HT1080 (cell line): ENCODE data around the gene CHAD. TPM values are rescaled to one million over a fixed set of nuclear protein-coding genes. Genes with fewer than 3 reads are reported as not detected.
A peak's percentile ranks its signal among the peaks of the same experiment; 100 is the strongest.

Experiments used
- DNase-seq: peaks from one replicate; pipeline ENCODE4 v3.0.0-alpha.2; 2015; ENCODE audit warnings: low read depth
- total RNA-seq: library from RNA; depleted of rRNA; stranded (reverse); fragments of >200 nt; shearing (Covaris generic); gene quantifications from 2 replicates; pipeline ENCODE4 v1.2.3, GENCODE V29; 2014

The CHAD gene
- total RNA-seq, 1 experiment from 2014 or later, result not detected

DNA sequence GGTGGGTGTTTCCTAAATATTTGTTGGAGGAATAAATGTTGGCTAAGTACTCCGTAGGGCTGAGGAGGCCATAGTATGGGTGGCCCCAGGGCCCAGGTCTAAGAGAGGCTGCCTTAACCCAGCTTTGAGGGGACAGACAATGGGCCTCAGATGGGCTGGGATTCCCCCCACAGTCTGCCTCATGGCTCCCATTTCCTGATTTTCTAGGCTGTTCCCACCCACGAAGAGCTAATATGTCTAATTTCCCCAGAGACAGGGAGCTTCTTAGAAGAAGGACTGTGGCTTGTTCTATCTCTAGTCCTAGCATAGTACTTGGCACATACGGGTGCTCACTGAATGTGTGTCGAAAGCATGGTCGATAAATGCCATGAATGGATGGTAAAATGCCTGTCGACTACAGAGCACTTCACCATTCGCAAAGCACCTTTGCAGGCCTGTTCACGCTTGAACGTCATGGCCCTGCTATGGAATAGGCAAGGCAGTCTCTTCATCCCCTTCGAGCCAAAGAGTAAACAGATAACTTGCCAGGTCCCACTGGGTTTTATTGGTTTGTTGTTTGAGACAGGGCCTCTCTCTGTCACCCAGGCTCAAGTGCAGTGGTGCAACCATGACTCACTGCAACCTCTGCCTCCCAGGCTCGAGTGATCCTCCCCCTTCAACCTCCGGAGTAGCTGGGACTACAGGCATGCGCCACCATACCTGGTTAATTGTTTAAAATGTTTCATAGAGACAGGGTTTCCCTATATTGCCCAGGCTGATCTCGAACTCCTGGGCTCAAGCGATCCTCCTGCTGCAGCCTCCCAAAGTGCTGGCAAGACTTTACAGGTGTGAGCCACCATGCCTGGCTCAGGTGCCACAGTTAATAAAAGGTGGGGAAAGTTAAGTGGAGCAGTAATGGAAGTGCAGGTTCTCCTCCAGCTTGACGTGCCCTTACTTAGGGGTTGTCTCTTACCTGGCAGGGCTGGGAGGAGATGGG is 9.7 kb downstream of the CHAD start:
- peak; percentile 46 for DNase-seq

DNA sequence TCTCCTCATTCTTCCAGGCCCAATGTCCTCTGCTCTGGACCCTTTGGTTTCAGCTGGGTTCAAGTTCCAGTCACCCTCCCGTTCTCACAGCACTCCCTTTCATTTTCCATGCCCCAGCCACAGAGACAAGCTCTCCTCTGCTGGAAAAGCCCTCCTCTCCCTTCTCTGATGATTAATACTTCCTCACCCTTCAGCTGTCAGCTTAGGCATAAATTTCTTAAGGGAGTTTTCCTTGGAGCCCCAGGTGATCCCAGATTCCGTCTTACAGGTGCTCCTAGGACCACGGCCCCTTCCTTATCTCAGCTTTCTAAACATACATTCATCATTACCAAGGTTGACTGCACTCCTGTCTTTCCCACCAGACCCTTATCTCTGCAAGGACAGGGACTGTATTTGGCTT is 10.4 kb downstream of the CHAD start:
- no peak for DNase-seq

- peak; percentile 14 for DNase-seq
Observed at GRCh38 chr17:50457621-50458020, 11.1 kb downstream of the CHAD start.

DNA sequence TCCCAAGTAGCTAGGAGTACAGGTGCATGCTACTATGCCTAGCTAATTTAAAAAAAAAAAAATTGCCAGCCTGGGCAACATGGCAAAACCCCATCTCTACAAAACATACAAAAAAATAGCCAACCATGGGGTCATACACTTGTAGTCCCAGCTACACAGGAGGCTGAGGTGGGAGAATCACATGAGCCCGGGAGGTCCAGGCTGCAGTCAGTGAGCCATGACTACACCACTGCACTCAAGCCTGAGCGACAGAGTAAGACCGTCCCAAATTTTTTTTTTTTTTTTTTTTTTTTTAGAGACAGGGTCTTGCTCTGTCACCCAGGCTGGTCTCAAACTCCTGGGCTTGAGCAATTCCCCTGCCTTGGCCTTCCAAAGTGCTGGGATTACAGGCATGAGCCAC is 14.8 kb downstream of the CHAD start:
- DNase-seq, result no peak

DNA sequence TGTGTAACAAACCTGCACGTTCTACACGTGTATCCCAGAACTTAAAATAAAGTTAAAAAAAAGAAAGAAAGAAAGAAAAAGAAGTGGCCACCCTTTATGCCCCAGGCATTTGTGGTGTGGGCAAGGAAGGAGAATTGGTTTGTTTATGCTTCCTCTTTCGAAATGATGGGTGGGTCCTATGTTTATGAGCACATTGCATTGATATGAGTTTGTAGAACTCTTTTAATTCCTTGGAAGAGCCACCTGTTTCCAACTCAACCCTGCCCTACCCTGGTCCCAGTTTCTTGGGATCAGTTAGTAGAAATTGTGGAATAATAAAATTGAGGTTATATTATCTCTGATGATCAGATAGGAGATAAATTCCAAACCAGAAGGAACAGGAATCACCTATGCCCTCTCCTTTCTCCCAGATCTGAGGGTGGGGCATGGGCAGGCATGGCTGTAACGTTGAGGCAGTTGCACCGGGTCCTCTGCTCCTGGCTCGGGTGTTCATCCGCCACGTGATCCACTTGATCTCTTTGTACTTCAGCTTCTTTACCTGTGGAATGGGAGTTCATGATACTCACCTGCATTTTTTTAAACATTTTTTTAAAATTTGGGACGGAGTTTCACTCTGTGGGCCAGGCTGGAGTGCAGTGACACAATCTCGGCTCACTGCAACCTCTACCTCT is 15.9 kb downstream of the CHAD start:
- DNase-seq, result no peak

- DNase-seq, result no peak
Observed at GRCh38 chr17:50451943-50452629, 16.6 kb downstream of the CHAD start.

GRCh38 chr17:50448643-50449042 is 20.0 kb downstream of the CHAD start:
- DNase-seq, result no peak

GRCh38 chr17:50447870-50448595 is 20.6 kb downstream of the CHAD start:
- DNase-seq, result no peak

- no peak for DNase-seq
Observed at GRCh38 chr17:50445730-50446325, 22.9 kb downstream of the CHAD start.

- DNase-seq, result no peak
Observed at GRCh38 chr17:50444841-50445715, 23.6 kb downstream of the CHAD start.

- no peak for DNase-seq
Observed at GRCh38 chr17:50443505-50443974, 25.1 kb downstream of the CHAD start.

DNA sequence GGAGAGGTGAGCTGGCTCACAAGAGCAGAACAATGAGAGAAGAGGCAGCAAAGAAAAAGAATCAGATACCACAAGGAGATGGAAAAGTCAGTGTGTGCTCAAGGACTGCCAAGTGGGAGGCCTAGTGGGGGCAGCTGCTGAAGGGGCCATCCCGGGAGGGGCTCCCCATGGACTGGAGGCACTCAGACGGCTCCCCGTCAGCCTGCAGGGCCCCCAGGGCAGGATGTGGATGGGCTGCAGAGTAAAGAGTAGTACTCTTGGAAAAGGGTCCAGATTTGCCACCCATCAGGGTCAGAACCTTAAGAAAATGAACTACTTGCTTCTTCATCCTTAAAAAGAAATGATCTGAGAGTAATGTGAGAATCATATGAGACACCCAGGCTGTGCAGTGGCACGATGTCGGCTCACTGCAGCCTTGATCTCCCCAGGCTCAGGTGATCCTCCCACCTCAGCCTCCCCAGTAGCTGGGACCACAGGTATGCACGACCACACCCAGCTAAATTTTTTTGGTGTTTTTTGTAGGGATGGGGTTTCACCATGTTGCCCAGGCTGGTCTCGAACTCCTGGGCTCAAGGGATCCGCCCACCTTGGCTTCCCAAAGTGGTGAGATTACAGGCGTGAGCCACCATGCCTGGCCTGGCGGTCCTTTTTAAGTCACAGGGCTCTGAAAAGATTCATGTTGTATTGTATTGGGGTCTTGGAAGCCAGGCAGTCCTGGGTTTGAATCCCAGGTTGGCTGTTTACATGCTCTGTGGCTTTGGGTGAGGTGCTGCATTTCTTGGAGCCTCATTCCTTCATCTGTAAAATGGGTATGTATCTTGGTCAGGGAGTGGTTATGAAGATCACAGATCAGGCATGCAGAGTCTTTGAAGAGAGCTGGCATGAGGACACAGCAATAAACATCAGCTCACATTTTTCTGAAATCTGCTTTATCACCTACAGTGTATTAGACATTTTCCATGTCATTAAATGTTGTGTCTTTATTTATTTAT is 27.5 kb downstream of the CHAD start:
- DNase-seq, result no peak

DNA sequence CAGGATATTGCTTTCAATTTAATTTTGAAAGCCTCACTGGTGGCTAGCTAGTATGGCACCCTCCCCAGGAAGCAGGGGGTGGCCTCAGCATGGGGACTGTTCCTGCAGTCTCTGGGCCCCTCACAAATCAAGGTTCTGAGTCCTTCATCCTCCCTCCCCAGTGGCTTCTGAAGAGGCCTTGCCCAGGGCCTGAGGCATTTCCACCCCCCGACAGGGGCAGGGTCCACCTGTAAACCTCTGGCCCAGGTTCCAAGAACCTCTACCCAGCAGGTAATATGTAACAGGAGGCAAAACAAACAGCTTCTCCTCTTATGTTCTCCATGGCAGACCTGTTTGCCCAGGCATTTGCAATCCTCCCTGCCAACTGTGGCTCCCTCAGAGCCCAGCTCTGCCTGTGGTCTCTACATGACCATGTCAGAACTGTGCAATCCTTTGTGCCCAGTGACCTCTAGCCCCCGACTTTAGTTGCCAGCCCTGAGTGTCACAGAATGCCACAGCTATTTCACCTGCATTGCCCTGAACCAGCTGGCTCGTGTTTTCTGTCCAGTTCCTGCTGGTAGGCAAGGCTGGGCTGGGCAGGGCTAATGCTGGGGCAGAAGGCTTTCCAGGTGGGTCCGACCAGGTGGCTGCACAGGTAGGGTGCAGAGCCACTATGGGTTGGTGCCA is 28.4 kb downstream of the CHAD start:
- no peak for DNase-seq

DNA sequence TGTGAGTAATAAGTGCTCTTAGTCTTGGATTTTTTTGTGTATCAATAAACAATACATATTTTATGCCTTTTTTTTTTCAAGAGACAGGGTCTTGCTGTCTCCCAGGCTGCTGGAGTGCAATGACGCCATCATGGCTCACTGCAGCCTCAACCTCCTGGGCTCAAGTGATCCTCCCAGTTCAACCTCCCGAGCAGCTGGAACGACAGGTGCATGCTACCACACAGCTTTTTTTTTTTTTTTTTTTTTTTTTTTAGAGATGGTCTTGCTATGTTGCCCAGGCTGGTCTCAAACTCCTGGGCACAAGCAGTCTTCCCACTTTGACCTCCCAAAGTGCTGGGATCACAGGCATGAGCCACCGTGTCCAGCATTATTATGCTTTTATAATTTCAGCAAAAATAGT is 29.7 kb downstream of the CHAD start:
- DNase-seq, result no peak

GRCh38 chr17:50437409-50437808 is 31.3 kb downstream of the CHAD start:
- no peak for DNase-seq

GRCh38 chr17:50432125-50432762 is 36.4 kb downstream of the CHAD start:
- no peak for DNase-seq

GRCh38 chr17:50430821-50431618 is 37.7 kb downstream of the CHAD start:
- DNase-seq, result no peak
